Upper lobe of right lung (tissue), 1 donor: ENCODE measurements around the gene STK32C. TPM values are rescaled to one million over a fixed set of nuclear protein-coding genes. Genes with fewer than 3 reads are reported as not detected.
A peak's percentile ranks its signal among the peaks of the same experiment; 100 is the strongest.
"Not testable (repeated sequence)": the region's sequence is repeated elsewhere in the genome, so short reads cannot be mapped to it uniquely, and the experiment has no call there.

Experiments used
- ATAC-seq: fragments of 200-7000 bp; cut with Tn5 transposase; one replicate; pipeline ENCODE4 v1.9.1; 2020; ENCODE audit warnings: mild to moderate bottlenecking, moderate library complexity
- DNase-seq: peaks from one replicate; pipeline ENCODE4 v3.0.0-alpha.2; 2020
- H3K27ac ChIP-seq: fragments of 200-600 bp; one replicate; pipeline ENCODE4 v1.8.0; 2022
- H3K27me3 ChIP-seq: fragments of 200-600 bp; one replicate; pipeline ENCODE4 v1.8.0; 2022; ENCODE audit warnings: mild to moderate bottlenecking
- H3K36me3 ChIP-seq: fragments of 200-600 bp; one replicate; pipeline ENCODE4 v1.8.0; 2022
- H3K4me1 ChIP-seq: fragments of 200-600 bp; one replicate; pipeline ENCODE4 v1.8.0; 2022
- H3K4me3 ChIP-seq: fragments of 200-600 bp; one replicate; pipeline ENCODE4 v1.8.0; 2022; ENCODE audit warnings: mild to moderate bottlenecking
- H3K9me3 ChIP-seq: fragments of 200-600 bp; one replicate; pipeline ENCODE4 v1.8.0; 2022
- CTCF ChIP-seq: fragments of 200-600 bp; IDR thresholded peaks from one replicate; pipeline ENCODE4 v1.8.0; 2022; ENCODE audit warnings: antibody characterized with exemption
- intact Hi-C: fragments of 100-400 bp; cut with DNase I; formaldehyde crosslinking; loops from one replicate; pipeline ENCODE4 v1.11.0; 2022
- total RNA-seq: library from RNA; stranded (reverse); fragmentation: NEBNext Ultra II Directional; extraction: Animal tissue kit (Norgen Biotek cat#: 25700); gene quantifications from one replicate; pipeline ENCODE4 v1.2.1, GENCODE V29; 2021
- donor health status: DM: no; HTN: yes; CAD: no; lungs with severe emphysema.

The STK32C gene
- total RNA-seq, 1 donor from 2014 or later = 13.2 TPM

- ATAC-seq (no peak), DNase-seq (no peak)
- H3K9me3 ChIP-seq = no peaks in the 10 kb centered on the region
- H3K4me1 ChIP-seq = no peaks in the 10 kb centered on the region
- no peaks in the 10 kb centered on the region for H3K36me3 ChIP-seq
- no peak overlapping the region for H3K4me3 ChIP-seq
- no peak for TF ChIP-seq CTCF
- no peaks in the 10 kb centered on the region for H3K27me3 ChIP-seq
- H3K27ac ChIP-seq = no peak overlapping the region
- intact Hi-C loops = no loop called here
These were observed 143.8 kb downstream of the STK32C start for GRCh38 chr10:132163826-132164515.

GRCh38 chr10:132163278-132163765 lies 144.4 kb downstream of the STK32C start:
- intact Hi-C loops = no loop called here
- H3K36me3 ChIP-seq = no peaks in the 10 kb centered on the region
- H3K27ac ChIP-seq = no peak overlapping the region
- ATAC-seq = peak; percentile 54
- H3K4me3 ChIP-seq = no peak overlapping the region
- no peaks in the 10 kb centered on the region for H3K4me1 ChIP-seq
- TF ChIP-seq CTCF = no peak
- no peaks in the 10 kb centered on the region for H3K27me3 ChIP-seq
- H3K9me3 ChIP-seq = no peaks in the 10 kb centered on the region
- DNase-seq = no peak

GRCh38 chr10:132162590-132163277 lies 145.0 kb downstream of the STK32C start:
- no peak for TF ChIP-seq CTCF
- no peak overlapping the region for H3K27ac ChIP-seq
- H3K36me3 ChIP-seq = no peaks in the 10 kb centered on the region
- H3K4me1 ChIP-seq = no peaks in the 10 kb centered on the region
- peak; percentile 27 for ATAC-seq
- H3K4me3 ChIP-seq = no peak overlapping the region
- H3K27me3 ChIP-seq = no peaks in the 10 kb centered on the region
- intact Hi-C loops = no loop called here
- H3K9me3 ChIP-seq = no peaks in the 10 kb centered on the region
- no peak for DNase-seq

GRCh38 chr10:132162021-132162531 lies 145.7 kb downstream of the STK32C start:
- intact Hi-C loops = no loop called here
- Histone ChIP-seq H3K4me1 (no peaks in the 10 kb centered on the region), H3K27me3 (no peaks in the 10 kb centered on the region), H3K27ac (no peak overlapping the region), H3K4me3 (no peak overlapping the region), H3K36me3 (no peaks in the 10 kb centered on the region), H3K9me3 (no peaks in the 10 kb centered on the region)
- ATAC-seq = no peak
- no peak for TF ChIP-seq CTCF
- no peak for DNase-seq

GRCh38 chr10:132160834-132161622 lies 146.7 kb downstream of the STK32C start:
- H3K27me3 ChIP-seq, ATAC-seq, H3K9me3 ChIP-seq, DNase-seq, intact Hi-C loops, H3K4me1 ChIP-seq, H3K4me3 ChIP-seq, H3K27ac ChIP-seq, H3K36me3 ChIP-seq: not testable (repeated sequence)

- not testable (repeated sequence) for H3K36me3 ChIP-seq, ATAC-seq
These were observed 147.5 kb downstream of the STK32C start for GRCh38 chr10:132160231-132160630.

GRCh38 chr10:132159302-132160230 lies 148.2 kb downstream of the STK32C start:
- DNase-seq, H3K27me3 ChIP-seq, H3K9me3 ChIP-seq, ATAC-seq, H3K27ac ChIP-seq, H3K4me1 ChIP-seq, H3K36me3 ChIP-seq, intact Hi-C loops, H3K4me3 ChIP-seq: not testable (repeated sequence)

More at GRCh38 chr10:132160231-132160630, 147.5 kb downstream of the STK32C start:
- DNase-seq, H3K9me3 ChIP-seq, H3K4me3 ChIP-seq, H3K4me1 ChIP-seq, H3K27ac ChIP-seq, intact Hi-C loops, H3K27me3 ChIP-seq: not testable (repeated sequence)
